Measurements from ENCODE around the gene GCFC2. TPM values are rescaled to one million over a fixed set of nuclear protein-coding genes. Genes with fewer than 3 reads are reported as not detected.

Gene GCFC2
- total RNA-seq, 6 experiments from 2014 or later = 10.9 to 21.6 (median 16.5) TPM

DNA sequence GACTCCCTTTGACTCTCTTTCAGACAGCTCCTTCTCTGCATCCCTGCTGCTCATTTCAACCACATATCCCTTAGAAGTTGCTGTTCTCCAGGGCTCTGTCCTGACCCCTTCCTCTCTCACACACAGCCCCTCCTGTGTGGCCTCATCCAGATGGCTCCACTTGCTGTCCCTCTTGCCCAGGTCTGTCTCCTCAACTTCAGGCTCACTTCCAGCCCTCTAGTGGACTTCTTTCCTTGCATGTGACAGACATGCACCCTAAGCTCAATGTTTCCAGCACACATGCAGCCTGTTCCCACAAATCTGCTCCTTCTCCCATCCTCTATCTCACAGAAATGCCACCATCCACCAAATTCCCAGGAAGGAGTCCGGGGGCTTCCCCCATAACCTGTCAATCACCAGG, 73.1 kb downstream of the GCFC2 start:
- no peaks in the 10 kb centered on the region for H3K27me3 ChIP-seq
- ATAC-seq (no peak), DNase-seq (no peak)
- intact Hi-C loops (cut with DNase I) = no loop called here
- no peaks in the 10 kb centered on the region for H3K36me3 ChIP-seq
- TF ChIP-seq, protein P1, sequence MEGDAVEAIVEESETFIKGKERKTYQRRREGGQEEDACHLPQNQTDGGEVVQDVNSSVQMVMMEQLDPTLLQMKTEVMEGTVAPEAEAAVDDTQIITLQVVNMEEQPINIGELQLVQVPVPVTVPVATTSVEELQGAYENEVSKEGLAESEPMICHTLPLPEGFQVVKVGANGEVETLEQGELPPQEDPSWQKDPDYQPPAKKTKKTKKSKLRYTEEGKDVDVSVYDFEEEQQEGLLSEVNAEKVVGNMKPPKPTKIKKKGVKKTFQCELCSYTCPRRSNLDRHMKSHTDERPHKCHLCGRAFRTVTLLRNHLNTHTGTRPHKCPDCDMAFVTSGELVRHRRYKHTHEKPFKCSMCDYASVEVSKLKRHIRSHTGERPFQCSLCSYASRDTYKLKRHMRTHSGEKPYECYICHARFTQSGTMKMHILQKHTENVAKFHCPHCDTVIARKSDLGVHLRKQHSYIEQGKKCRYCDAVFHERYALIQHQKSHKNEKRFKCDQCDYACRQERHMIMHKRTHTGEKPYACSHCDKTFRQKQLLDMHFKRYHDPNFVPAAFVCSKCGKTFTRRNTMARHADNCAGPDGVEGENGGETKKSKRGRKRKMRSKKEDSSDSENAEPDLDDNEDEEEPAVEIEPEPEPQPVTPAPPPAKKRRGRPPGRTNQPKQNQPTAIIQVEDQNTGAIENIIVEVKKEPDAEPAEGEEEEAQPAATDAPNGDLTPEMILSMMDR (IDR thresholded peaks at IDR 0.05) = no peak
- no peak for TF ChIP-seq POLR2A (IDR thresholded peaks at IDR 0.05)
- H3K4me3 ChIP-seq = no peak overlapping the region
- 50% methylated on average over 1 of the region's 1 CpG for WGBS (ENCODE audit: insufficient coverage, low coverage, low lambda C conversion rate, missing lambda C conversion rate)
- H3K27ac ChIP-seq = no peak overlapping the region
- no peaks in the 10 kb centered on the region for H3K9me3 ChIP-seq
- H3K4me1 ChIP-seq = peaks cover 0 to 6% (median 0%) of the 10 kb centered on the region in 4 donors

DNA sequence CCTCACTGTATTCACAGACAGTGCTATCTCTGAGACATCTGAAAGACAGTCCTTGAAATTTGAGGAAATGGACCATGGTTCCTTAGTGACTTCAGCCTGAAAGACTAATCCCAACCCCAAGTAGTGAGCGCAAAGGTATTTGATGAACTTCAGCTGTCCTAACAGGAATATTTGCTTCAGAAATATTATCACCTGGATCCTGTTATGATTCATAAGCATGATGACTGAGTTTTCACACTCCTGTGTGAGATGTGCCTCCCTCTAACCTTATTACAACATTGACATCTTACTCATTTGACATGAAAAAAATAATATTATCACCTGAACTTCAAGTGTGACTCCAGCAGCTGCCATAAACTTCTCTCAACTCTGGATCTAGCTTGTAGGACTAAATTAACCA, 75.8 kb downstream of the GCFC2 start:
- no peaks in the 10 kb centered on the region for H3K9me3 ChIP-seq
- H3K4me1 ChIP-seq = no peaks in the 10 kb centered on the region
- H3K36me3 ChIP-seq = no peaks in the 10 kb centered on the region
- intact Hi-C loops (cut with DNase I) = no loop called here
- 40% methylated on average over 1 of the region's 1 CpG for WGBS (ENCODE audit: insufficient coverage, low coverage, low lambda C conversion rate, missing lambda C conversion rate)
- no peak for DNase-seq
- TF ChIP-seq, protein P1 (IDR thresholded peaks at IDR 0.05) = no peak
- no peak for TF ChIP-seq POLR2A (IDR thresholded peaks at IDR 0.05)
- ATAC-seq = no peak
- H3K27me3 ChIP-seq = no peaks in the 10 kb centered on the region
- H3K4me3 ChIP-seq = no peak overlapping the region
- no peak overlapping the region for H3K27ac ChIP-seq

DNA sequence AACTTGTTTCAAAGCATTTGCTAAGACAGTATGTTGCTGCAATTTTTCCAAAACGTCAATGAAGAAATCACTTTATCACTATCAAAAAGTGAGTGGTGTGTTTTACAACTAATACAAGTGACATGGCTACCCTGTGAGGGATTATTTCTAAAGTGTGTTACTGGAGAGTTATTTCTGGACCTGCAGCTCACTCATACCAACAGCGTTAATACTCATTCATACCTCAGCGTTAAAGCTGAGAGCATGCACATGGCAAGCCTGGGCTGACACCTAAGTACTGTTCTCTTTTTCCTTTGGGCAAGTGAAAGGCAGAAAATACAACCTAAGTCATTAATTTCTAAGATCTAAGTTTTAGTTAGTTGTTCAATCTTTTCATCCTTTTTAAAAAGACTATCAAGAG, 77.1 kb downstream of the GCFC2 start:
- WGBS (ENCODE audit: insufficient coverage, low coverage, low lambda C conversion rate, missing lambda C conversion rate) = 63% methylated on average over 3 of the region's 3 CpGs
- no peaks in the 10 kb centered on the region for H3K9me3 ChIP-seq
- DNase-seq (no peak), ATAC-seq (no peak)
- no peaks in the 10 kb centered on the region for H3K27me3 ChIP-seq
- no peaks in the 10 kb centered on the region for H3K36me3 ChIP-seq
- intact Hi-C loops (cut with DNase I) = no loop called here
- no peak overlapping the region for H3K4me3 ChIP-seq
- TF ChIP-seq POLR2A (IDR thresholded peaks at IDR 0.05) = no peak
- TF ChIP-seq, protein P1 (IDR thresholded peaks at IDR 0.05) = no peak
- H3K27ac ChIP-seq = no peak overlapping the region
- H3K4me1 ChIP-seq = no peaks in the 10 kb centered on the region

DNA sequence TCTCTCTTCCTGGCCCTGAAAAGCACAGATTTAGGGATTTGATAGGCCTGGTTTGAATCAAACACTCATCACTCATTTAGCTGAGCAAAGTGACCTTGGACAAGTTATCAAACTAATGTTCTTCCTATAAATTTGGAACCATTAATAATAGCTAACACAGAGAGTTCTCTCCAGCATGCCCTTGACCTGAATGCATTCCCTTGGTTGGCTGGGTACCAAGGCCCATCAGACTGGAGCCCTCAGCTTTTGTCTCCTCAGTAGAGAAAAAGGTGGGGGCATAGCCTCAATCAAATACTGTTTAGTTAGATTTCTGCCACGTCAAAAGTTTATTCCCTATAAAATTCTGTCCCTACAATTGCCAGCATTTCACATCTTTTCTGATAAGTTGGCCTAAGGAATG, 77.9 kb downstream of the GCFC2 start:
- Histone ChIP-seq H3K27me3 (no peaks in the 10 kb centered on the region), H3K36me3 (no peaks in the 10 kb centered on the region), H3K4me3 (no peak overlapping the region), H3K27ac (no peak overlapping the region), H3K4me1 (no peaks in the 10 kb centered on the region), H3K9me3 (no peaks in the 10 kb centered on the region)
- TF ChIP-seq POLR2A (IDR thresholded peaks at IDR 0.05) = no peak
- TF ChIP-seq, protein P1 (IDR thresholded peaks at IDR 0.05) = no peak
- no peak for DNase-seq
- intact Hi-C loops (cut with DNase I) = no loop called here
- 71% methylated on average over 1 of the region's 1 CpG for WGBS (ENCODE audit: insufficient coverage, low coverage, low lambda C conversion rate, missing lambda C conversion rate)
- ATAC-seq = no peak

DNA sequence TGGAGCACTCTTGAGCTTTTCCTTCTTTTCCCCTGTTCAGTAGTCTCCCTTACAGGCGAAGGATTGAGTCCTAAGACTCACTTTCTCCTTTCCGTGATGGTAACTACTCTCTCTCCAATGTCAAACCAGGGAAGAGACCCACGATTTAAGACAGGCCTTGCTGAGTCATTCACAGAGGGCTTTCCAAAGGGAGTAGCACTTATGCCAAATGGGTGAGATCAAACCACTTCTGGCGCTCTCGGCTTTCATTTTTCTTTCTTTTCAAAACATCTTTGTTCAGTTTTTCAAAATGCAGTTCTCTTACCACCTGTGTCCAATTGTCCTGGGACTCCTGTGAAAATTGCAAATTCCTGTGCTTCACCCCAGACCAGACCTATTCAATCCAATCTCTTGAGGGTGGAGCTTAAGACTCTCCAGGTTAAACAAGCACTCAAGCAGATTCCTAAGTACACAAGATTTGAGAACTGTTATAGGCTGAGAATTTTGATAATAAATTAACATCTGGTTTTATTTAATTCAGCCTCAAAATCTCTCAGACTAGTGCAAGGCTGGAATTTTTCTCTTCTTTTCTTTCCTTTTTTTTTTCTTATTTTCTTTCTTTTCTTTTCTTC, 78.5 kb downstream of the GCFC2 start:
- H3K4me3 ChIP-seq = no peak overlapping the region

More for the DNA sequence above, 78.5 kb downstream of the GCFC2 start:
- Histone ChIP-seq H3K4me1 (no peaks in the 10 kb centered on the region), H3K27me3 (no peaks in the 10 kb centered on the region), H3K27ac (no peak overlapping the region), H3K9me3 (no peaks in the 10 kb centered on the region), H3K36me3 (no peaks in the 10 kb centered on the region)
- no peak for TF ChIP-seq POLR2A (IDR thresholded peaks at IDR 0.05)
- TF ChIP-seq, protein P1 (IDR thresholded peaks at IDR 0.05) = no peak
- DNase-seq (no peak), ATAC-seq (no peak)
- intact Hi-C loops (cut with DNase I) = no loop called here
- 75% methylated on average over 5 of the region's 5 CpGs for WGBS (ENCODE audit: insufficient coverage, low coverage, low lambda C conversion rate, missing lambda C conversion rate)

Measured in right lobe of liver (tissue), 6 donors.